Progenitor cell of endocrine pancreas (in vitro differentiated cells): ENCODE results near the gene XRCC5. TPM values are rescaled to one million over a fixed set of nuclear protein-coding genes. Genes with fewer than 3 reads are reported as not detected.

ENCODE experiments used
- DNase-seq: peaks from one replicate; pipeline ENCODE4 v3.0.0; 2021; ENCODE audit warnings: low spot score; ENCODE audit not compliant: unreplicated experiment
- H3K27ac Mint-ChIP-seq: 2 replicates; pipeline ENCODE4 v1.8.0; 2021; ENCODE audit warnings: mild to moderate bottlenecking, moderate library complexity, mixed read lengths
- H3K27me3 Mint-ChIP-seq: 2 replicates; pipeline ENCODE4 v1.8.0; 2021; ENCODE audit warnings: mixed read lengths
- H3K36me3 Mint-ChIP-seq: 2 replicates; pipeline ENCODE4 v1.8.0; 2022; ENCODE audit warnings: mixed read lengths; ENCODE audit not compliant: insufficient read depth
- H3K4me1 Mint-ChIP-seq: 2 replicates; pipeline ENCODE4 v1.8.0; 2021; ENCODE audit warnings: low read depth, mixed read lengths
- H3K4me3 Mint-ChIP-seq: 2 replicates; pipeline ENCODE4 v1.8.0; 2021; ENCODE audit warnings: low read depth, mild to moderate bottlenecking, moderate library complexity, mixed read lengths
- H3K9me3 Mint-ChIP-seq: 2 replicates; pipeline ENCODE4 v1.8.0; 2021; ENCODE audit warnings: low read depth, mixed read lengths
- CTCF ChIP-seq: fragments of 200-600 bp; sonication (generic); IDR thresholded peaks from one replicate; pipeline ENCODE4 v1.5.0; 2021; ENCODE audit warnings: antibody characterized with exemption, mild to moderate bottlenecking; ENCODE audit not compliant: unreplicated experiment
- total RNA-seq: library from RNA; stranded (reverse); gene quantifications from 2 replicates; pipeline ENCODE4 v1.2.1, GENCODE V29; 2021

XRCC5 gene
- total RNA-seq, 1 donor from 2014 or later, result 378 TPM

- H3K27me3 Mint-ChIP-seq, result no peaks in the 10 kb centered on the region
- peaks cover 26% of the 10 kb centered on the region for H3K4me1 Mint-ChIP-seq
- peaks cover 32% of the 10 kb centered on the region for H3K36me3 Mint-ChIP-seq
- peak overlapping the region; percentile 32 for H3K27ac Mint-ChIP-seq
- H3K4me3 Mint-ChIP-seq, result no peak overlapping the region
- no peak for DNase-seq
- no peak for TF ChIP-seq CTCF
- H3K9me3 Mint-ChIP-seq, result no peaks in the 10 kb centered on the region
Observed at GRCh38 chr2:216192181-216192580, 83.0 kb downstream of the XRCC5 start.

DNA sequence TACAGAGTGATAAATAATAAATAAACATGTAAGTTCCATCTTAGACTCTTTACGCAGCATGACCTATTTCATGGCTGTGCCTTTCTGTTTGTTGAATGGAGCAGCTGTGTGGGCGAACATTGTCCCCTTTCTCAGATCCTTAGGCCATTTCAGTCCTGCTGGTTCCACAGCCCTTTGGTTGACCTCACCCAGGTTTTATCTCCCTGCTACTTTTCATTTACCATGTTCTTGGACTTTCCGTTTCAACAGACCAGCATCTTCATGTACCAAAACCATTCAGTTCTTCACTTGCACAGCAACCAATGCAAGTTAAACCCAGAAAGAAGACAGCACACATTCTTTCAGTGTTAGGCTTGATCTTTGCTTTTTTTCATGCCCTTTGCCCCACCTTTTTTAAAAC lies 83.8 kb downstream of the XRCC5 start:
- Mint-ChIP-seq H3K4me1 (peaks cover 19% of the 10 kb centered on the region), H3K27ac (peak overlapping the region; percentile 11), H3K9me3 (no peaks in the 10 kb centered on the region), H3K4me3 (no peak overlapping the region), H3K36me3 (peaks cover 37% of the 10 kb centered on the region), H3K27me3 (no peaks in the 10 kb centered on the region)
- TF ChIP-seq CTCF, result no peak
- no peak for DNase-seq

DNA sequence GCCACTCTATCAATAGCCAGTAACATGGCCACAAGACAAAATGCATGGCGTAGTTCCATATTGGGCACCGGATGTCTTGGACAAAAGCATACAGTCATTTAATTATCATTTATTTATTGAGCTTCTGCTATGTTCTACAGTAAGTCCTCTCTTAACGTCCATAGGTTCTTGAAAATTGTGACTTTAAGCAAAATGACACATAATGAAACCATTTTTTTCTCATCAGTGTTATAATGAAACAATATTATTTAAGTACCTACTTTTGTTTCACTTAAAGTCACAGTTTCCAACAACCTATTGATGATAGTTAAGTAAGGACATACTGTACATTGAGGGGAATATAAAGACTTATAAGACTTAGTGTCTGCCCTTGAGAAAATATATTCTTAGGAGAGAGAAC lies 84.9 kb downstream of the XRCC5 start:
- Mint-ChIP-seq H3K27me3 (no peaks in the 10 kb centered on the region), H3K27ac (peak overlapping the region; percentile 38)

DNA sequence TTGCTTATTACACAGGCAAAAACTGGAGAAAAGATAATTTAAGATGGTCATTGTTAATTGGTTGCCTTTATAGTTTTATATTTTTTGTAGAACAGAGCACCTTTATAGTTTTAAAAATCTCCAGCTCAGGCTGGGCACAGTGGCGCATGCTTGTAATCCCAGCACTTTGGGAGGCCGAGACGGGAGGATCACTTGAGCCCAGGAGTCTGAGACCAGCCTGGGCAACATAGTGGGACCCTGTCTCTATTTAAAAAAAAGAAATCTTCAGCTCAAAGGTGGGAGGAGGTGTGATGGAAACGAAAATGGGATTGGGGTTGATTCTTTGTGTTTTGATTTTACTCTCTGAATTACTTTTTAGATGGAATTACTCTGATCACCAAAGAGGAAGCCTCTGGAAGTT lies 85.4 kb downstream of the XRCC5 start:
- Mint-ChIP-seq H3K4me3 (no peak overlapping the region), H3K27ac (peak overlapping the region; percentile 38), H3K36me3 (peaks cover 45% of the 10 kb centered on the region), H3K4me1 (peaks cover 4% of the 10 kb centered on the region), H3K9me3 (no peaks in the 10 kb centered on the region), H3K27me3 (no peaks in the 10 kb centered on the region)
- no peak for TF ChIP-seq CTCF
- DNase-seq, result no peak

More for the DNA sequence above, 84.9 kb downstream of the XRCC5 start:
- peaks cover 8% of the 10 kb centered on the region for H3K4me1 Mint-ChIP-seq
- no peak overlapping the region for H3K4me3 Mint-ChIP-seq
- no peak for TF ChIP-seq CTCF
- no peaks in the 10 kb centered on the region for H3K9me3 Mint-ChIP-seq
- DNase-seq, result no peak
- H3K36me3 Mint-ChIP-seq, result peaks cover 44% of the 10 kb centered on the region

GRCh38 chr2:216195565-216196029 lies 86.4 kb downstream of the XRCC5 start:
- peaks cover 6% of the 10 kb centered on the region for H3K4me1 Mint-ChIP-seq
- no peaks in the 10 kb centered on the region for H3K27me3 Mint-ChIP-seq
- no peak for DNase-seq
- TF ChIP-seq CTCF, result no peak
- H3K4me3 Mint-ChIP-seq, result no peak overlapping the region
- H3K9me3 Mint-ChIP-seq, result no peaks in the 10 kb centered on the region
- H3K36me3 Mint-ChIP-seq, result peaks cover 46% of the 10 kb centered on the region
- no peak overlapping the region for H3K27ac Mint-ChIP-seq
